ENCODE data around the gene YLPM1.

The YLPM1 gene

GRCh38 chr14:74762917-74763802, at the start of gene YLPM1:
Gene YLPM1, plus strand, starts transcription at chr14:74763316. Its CDS starts 174 bp downstream, at chr14:74763490.
- Histone ChIP-seq H3K27ac (ENCODE audit: low read depth, low read length) (peak within 1 kb of the TSS; percentile 85), H3K4me3 (ENCODE audit: low read depth in 1 of 2, low read length in 2 of 2) (peak within 1 kb of the TSS; percentile 63 to 80), H3K27me3 (ENCODE audit: control insufficient read depth in 1 of 2, insufficient read depth in 2 of 2, low read length in 2 of 2) (no peaks in the 10 kb centered on the region), H3K4me1 (ENCODE audit: insufficient read depth, low read length) (peaks cover 32% of the 10 kb centered on the region), H3K9me3 (ENCODE audit: low read length) (no peaks in the 10 kb centered on the region), H3K9ac (ENCODE audit: low read length) (peak within 1 kb of the TSS; percentile 85), H3K36me3 (ENCODE audit: insufficient read depth, low read length) (no peaks in the 10 kb centered on the region)

DNA sequence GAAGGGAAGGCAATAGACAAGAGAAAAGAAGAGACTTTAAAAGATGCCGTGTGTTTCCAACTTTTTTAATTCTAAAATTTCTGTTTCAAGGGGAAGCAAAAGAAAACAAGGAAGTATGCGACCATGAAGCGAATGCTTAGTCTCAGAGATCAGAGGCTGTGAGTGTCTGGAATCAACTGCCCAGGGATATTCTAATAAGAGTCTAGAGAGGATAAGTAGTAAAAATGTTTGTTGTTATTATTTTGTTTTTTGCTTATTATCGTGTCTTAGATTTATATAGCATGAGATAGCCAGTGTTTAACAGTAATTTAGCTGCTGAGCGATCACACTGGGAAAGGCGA, 49.8 kb upstream of the YLPM1 start:
- peaks cover 20% of the 10 kb centered on the region for H3K36me3 ChIP-seq (ENCODE audit: insufficient read depth, low read length)
- peaks cover 20% of the 10 kb centered on the region for H3K4me1 ChIP-seq (ENCODE audit: insufficient read depth, low read length)
- peak overlapping the region; percentile 87 for H3K9ac ChIP-seq (ENCODE audit: low read length)
- peak overlapping the region; percentile 82 for H3K27ac ChIP-seq (ENCODE audit: low read depth, low read length)
- no peaks in the 10 kb centered on the region for H3K27me3 ChIP-seq (ENCODE audit: control insufficient read depth in 1 of 2, insufficient read depth in 2 of 2, low read length in 2 of 2)
- no peaks in the 10 kb centered on the region for H3K9me3 ChIP-seq (ENCODE audit: low read length)
- peak overlapping the region; percentile 51 to 97 for H3K4me3 ChIP-seq (ENCODE audit: low read depth in 1 of 2, low read length in 2 of 2)

DNA sequence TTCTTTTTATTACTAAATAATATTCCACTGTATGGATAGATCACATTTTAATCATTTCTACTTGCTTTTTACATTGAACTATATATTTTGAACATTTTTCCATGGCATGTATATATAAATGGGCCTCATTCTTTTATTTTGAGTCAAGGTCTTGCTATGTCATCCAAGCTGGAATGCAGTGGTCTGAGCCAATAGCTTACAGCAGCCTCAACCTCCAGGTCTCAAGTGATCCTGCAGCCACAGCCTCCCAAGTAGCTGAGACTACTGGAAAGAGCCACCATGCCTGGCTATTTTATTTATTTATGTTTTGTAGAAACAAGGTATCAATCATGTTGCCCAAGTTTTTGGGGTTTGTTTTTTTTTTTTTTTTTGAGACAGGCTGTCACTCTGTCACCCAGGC, 42.6 kb upstream of the YLPM1 start:
- Histone ChIP-seq H3K36me3 (ENCODE audit: insufficient read depth, low read length) (peaks cover 24% of the 10 kb centered on the region), H3K9me3 (ENCODE audit: low read length) (no peaks in the 10 kb centered on the region), H3K4me1 (ENCODE audit: insufficient read depth, low read length) (no peaks in the 10 kb centered on the region), H3K27ac (ENCODE audit: low read depth, low read length) (no peak overlapping the region), H3K27me3 (ENCODE audit: control insufficient read depth in 1 of 2, insufficient read depth in 2 of 2, low read length in 2 of 2) (no peaks in the 10 kb centered on the region), H3K4me3 (ENCODE audit: low read depth in 1 of 2, low read length in 2 of 2) (no peak overlapping the region), H3K9ac (ENCODE audit: low read length) (no peak overlapping the region)

GRCh38 chr14:74723134-74723533, 40.0 kb upstream of the YLPM1 start:
- Histone ChIP-seq H3K9ac (ENCODE audit: low read length) (no peak overlapping the region), H3K9me3 (ENCODE audit: low read length) (no peaks in the 10 kb centered on the region), H3K4me3 (ENCODE audit: low read depth in 1 of 2, low read length in 2 of 2) (no peak overlapping the region), H3K27ac (ENCODE audit: low read depth, low read length) (no peak overlapping the region), H3K36me3 (ENCODE audit: insufficient read depth, low read length) (peaks cover 9% of the 10 kb centered on the region), H3K4me1 (ENCODE audit: insufficient read depth, low read length) (no peaks in the 10 kb centered on the region), H3K27me3 (ENCODE audit: control insufficient read depth in 1 of 2, insufficient read depth in 2 of 2, low read length in 2 of 2) (no peaks in the 10 kb centered on the region)

- no peak overlapping the region for H3K4me3 ChIP-seq (ENCODE audit: low read depth in 1 of 2, low read length in 2 of 2)
- H3K9me3 ChIP-seq (ENCODE audit: low read length): no peaks in the 10 kb centered on the region
- no peak overlapping the region for H3K9ac ChIP-seq (ENCODE audit: low read length)
- H3K27me3 ChIP-seq (ENCODE audit: control insufficient read depth in 1 of 2, insufficient read depth in 2 of 2, low read length in 2 of 2): no peaks in the 10 kb centered on the region
- no peaks in the 10 kb centered on the region for H3K4me1 ChIP-seq (ENCODE audit: insufficient read depth, low read length)
- peaks cover 37% of the 10 kb centered on the region for H3K36me3 ChIP-seq (ENCODE audit: insufficient read depth, low read length)
- no peak overlapping the region for H3K27ac ChIP-seq (ENCODE audit: low read depth, low read length)
These were observed 30.7 kb upstream of the YLPM1 start for GRCh38 chr14:74732387-74732786.

- H3K4me1 ChIP-seq (ENCODE audit: insufficient read depth, low read length): no peaks in the 10 kb centered on the region
- no peaks in the 10 kb centered on the region for H3K9me3 ChIP-seq (ENCODE audit: low read length)
- H3K27me3 ChIP-seq (ENCODE audit: control insufficient read depth in 1 of 2, insufficient read depth in 2 of 2, low read length in 2 of 2): no peaks in the 10 kb centered on the region
- peaks cover 40% of the 10 kb centered on the region for H3K36me3 ChIP-seq (ENCODE audit: insufficient read depth, low read length)
- H3K9ac ChIP-seq (ENCODE audit: low read length): no peak overlapping the region
- no peak overlapping the region for H3K4me3 ChIP-seq (ENCODE audit: low read depth in 1 of 2, low read length in 2 of 2)
- H3K27ac ChIP-seq (ENCODE audit: low read depth, low read length): no peak overlapping the region
These were observed 29.9 kb upstream of the YLPM1 start for GRCh38 chr14:74733221-74733620.

DNA sequence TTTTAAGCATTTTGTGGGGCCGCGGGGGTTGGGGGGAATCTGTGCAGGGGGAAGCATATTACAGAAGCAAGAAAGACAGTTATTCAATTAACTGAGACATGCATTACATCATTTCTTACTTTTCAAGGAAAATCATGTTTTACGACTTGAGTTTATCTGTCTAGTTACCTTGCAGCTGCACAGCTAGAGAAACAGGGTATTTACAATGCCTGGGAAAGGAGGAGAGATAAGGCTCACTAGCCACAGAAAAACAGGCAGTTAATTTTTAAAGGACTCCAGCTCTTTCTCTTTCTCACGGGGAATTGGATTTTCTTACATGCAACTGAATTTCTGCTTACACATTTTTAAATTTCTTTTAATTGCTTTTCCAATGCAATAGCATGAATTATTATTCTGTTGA, 28.0 kb upstream of the YLPM1 start:
- H3K27me3 ChIP-seq (ENCODE audit: control insufficient read depth in 1 of 2, insufficient read depth in 2 of 2, low read length in 2 of 2): no peaks in the 10 kb centered on the region
- H3K4me3 ChIP-seq (ENCODE audit: low read depth in 1 of 2, low read length in 2 of 2): no peak overlapping the region
- no peak overlapping the region for H3K9ac ChIP-seq (ENCODE audit: low read length)
- H3K36me3 ChIP-seq (ENCODE audit: insufficient read depth, low read length): peaks cover 47% of the 10 kb centered on the region
- H3K4me1 ChIP-seq (ENCODE audit: insufficient read depth, low read length): no peaks in the 10 kb centered on the region
- H3K9me3 ChIP-seq (ENCODE audit: low read length): no peaks in the 10 kb centered on the region
- no peak overlapping the region for H3K27ac ChIP-seq (ENCODE audit: low read depth, low read length)

DNA sequence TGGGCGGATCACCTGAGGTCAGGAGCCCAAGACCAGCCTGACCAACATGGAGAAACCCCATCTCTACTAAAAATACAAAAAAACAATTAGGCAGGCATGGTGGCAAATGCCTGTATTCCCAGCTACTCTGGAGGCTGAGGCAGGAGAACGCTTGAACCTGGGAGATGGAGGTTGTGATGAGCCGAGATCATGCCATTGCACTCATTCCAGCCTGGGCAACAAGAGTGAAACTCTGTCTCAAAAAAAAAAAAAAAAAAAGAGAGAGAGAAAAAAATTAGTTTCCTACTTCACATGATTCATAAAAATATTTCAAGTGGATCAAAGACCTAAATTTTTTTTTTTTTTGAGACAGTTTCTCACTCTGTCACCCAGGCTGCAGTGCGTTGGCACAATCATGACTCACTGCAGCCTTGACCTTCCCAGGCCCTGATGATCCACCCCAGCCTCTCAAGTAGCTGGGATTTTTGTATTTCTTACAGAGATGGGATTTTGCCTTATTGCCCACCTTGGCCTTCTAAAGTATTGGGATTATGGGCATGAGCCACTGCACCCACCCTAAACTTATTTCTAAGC, 25.3 kb upstream of the YLPM1 start:
- Histone ChIP-seq H3K36me3 (ENCODE audit: insufficient read depth, low read length) (peaks cover 32% of the 10 kb centered on the region), H3K9ac (ENCODE audit: low read length) (no peak overlapping the region), H3K27ac (ENCODE audit: low read depth, low read length) (no peak overlapping the region), H3K27me3 (ENCODE audit: control insufficient read depth in 1 of 2, insufficient read depth in 2 of 2, low read length in 2 of 2) (no peaks in the 10 kb centered on the region), H3K9me3 (ENCODE audit: low read length) (no peaks in the 10 kb centered on the region), H3K4me3 (ENCODE audit: low read depth in 1 of 2, low read length in 2 of 2) (no peak overlapping the region), H3K4me1 (ENCODE audit: insufficient read depth, low read length) (no peaks in the 10 kb centered on the region)

- Histone ChIP-seq H3K36me3 (ENCODE audit: insufficient read depth, low read length) (peaks cover 22% of the 10 kb centered on the region), H3K4me3 (ENCODE audit: low read depth in 1 of 2, low read length in 2 of 2) (no peak overlapping the region)
These were observed 23.7 kb upstream of the YLPM1 start for GRCh38 chr14:74739293-74740030.

DNA sequence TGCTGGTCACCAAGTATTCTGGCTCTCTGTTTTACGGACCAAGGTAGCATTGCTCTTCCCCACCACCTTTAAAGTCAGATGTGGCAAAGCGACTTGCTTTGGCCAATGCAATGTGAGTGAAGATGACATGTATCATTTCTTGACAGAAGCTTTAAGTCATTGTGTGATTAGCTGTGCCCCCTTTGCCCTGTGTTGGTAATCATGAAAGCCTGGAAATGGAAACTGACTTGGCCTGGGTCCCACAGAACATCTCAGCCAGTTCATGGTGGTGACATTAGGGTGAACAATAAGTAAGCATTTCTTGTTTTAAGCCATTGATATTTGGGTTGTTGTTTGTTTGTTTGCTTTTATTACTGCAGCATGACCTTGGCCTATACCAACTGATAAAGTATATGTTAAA, 15.9 kb upstream of the YLPM1 start:
- Histone ChIP-seq H3K27me3 (ENCODE audit: control insufficient read depth in 1 of 2, insufficient read depth in 2 of 2, low read length in 2 of 2) (no peaks in the 10 kb centered on the region), H3K9ac (ENCODE audit: low read length) (no peak overlapping the region), H3K9me3 (ENCODE audit: low read length) (no peaks in the 10 kb centered on the region), H3K27ac (ENCODE audit: low read depth, low read length) (no peak overlapping the region), H3K4me1 (ENCODE audit: insufficient read depth, low read length) (no peaks in the 10 kb centered on the region), H3K36me3 (ENCODE audit: insufficient read depth, low read length) (no peaks in the 10 kb centered on the region), H3K4me3 (ENCODE audit: low read depth in 1 of 2, low read length in 2 of 2) (no peak overlapping the region)

More at GRCh38 chr14:74739293-74740030, 23.7 kb upstream of the YLPM1 start:
- Histone ChIP-seq H3K27ac (ENCODE audit: low read depth, low read length) (no peak overlapping the region), H3K27me3 (ENCODE audit: control insufficient read depth in 1 of 2, insufficient read depth in 2 of 2, low read length in 2 of 2) (no peaks in the 10 kb centered on the region), H3K4me1 (ENCODE audit: insufficient read depth, low read length) (no peaks in the 10 kb centered on the region), H3K9me3 (ENCODE audit: low read length) (no peaks in the 10 kb centered on the region), H3K9ac (ENCODE audit: low read length) (no peak overlapping the region)

DNA sequence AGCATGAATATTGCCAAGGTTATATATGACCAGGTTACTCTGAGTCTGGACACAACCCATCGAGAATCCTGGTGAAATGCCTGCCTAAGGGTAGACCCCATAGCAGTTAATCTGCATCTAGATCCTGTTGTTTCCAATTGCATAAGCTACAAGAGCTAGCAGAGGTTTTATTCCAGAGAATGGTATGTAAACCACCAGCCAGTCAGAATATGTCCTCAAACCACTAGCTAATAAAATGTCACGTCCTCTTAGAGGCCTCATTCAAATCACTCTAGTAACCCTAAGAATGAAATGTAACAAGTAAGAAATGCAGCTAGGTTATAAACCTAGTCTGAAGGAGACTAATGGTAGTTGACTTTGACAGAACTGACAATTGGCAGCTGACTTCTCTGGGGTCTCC, 9.0 kb upstream of the YLPM1 start:
- Histone ChIP-seq H3K9ac (ENCODE audit: low read length) (no peak overlapping the region), H3K27me3 (ENCODE audit: control insufficient read depth in 1 of 2, insufficient read depth in 2 of 2, low read length in 2 of 2) (no peaks in the 10 kb centered on the region), H3K4me3 (ENCODE audit: low read depth in 1 of 2, low read length in 2 of 2) (no peak overlapping the region), H3K9me3 (ENCODE audit: low read length) (no peaks in the 10 kb centered on the region), H3K27ac (ENCODE audit: low read depth, low read length) (no peak overlapping the region), H3K36me3 (ENCODE audit: insufficient read depth, low read length) (no peaks in the 10 kb centered on the region), H3K4me1 (ENCODE audit: insufficient read depth, low read length) (no peaks in the 10 kb centered on the region)
